SK-N-SH treated with all-trans-retinoic acid at 6 μM for 48 hours (cell line): Measurements from ENCODE around the gene CALU.

Experiments
- CSDC2 ChIP-seq: fragments of 250-450 bp; sonication (Bioruptor Pico); IDR thresholded peaks from 2 replicates; pipeline ENCODE4 v1.5.0; 2020; ENCODE audit warnings: mild to moderate bottlenecking, moderate library complexity
- POU6F1 ChIP-seq: fragments of 250-450 bp; sonication (Bioruptor Pico); IDR thresholded peaks from 2 replicates; pipeline ENCODE4 v1.8.0; 2021; ENCODE audit warnings: low read depth, mild to moderate bottlenecking, moderate library complexity, borderline replicate concordance
- RARB ChIP-seq: fragments of 250-450 bp; sonication (Bioruptor Pico); IDR thresholded peaks from 2 replicates; pipeline ENCODE4 v1.8.0; 2021; ENCODE audit warnings: mild to moderate bottlenecking, moderate library complexity
- TOX ChIP-seq: fragments of 250-450 bp; sonication (Bioruptor Pico); IDR thresholded peaks from 2 replicates; pipeline ENCODE4 v1.8.0; 2021; ENCODE audit warnings: mild to moderate bottlenecking, moderate library complexity, borderline replicate concordance
- ZC3H10 ChIP-seq: fragments of 250-450 bp; sonication (Bioruptor Pico); IDR thresholded peaks from 2 replicates; pipeline ENCODE4 v1.5.1; 2021; ENCODE audit warnings: mild to moderate bottlenecking, moderate library complexity
- ZFP3 ChIP-seq: fragments of 250-450 bp; sonication (Bioruptor Pico); IDR thresholded peaks from 2 replicates; pipeline ENCODE4 v1.5.0; 2020; ENCODE audit warnings: mild to moderate bottlenecking, moderate library complexity
- ZFP30 ChIP-seq: fragments of 450-650 bp; formaldehyde crosslinking; IDR thresholded peaks from 2 replicates; pipeline ENCODE4 v1.5.0; 2022; ENCODE audit warnings: mild to moderate bottlenecking, moderate library complexity
- ZNF70 ChIP-seq: fragments of 450-650 bp; formaldehyde crosslinking; IDR thresholded peaks from 2 replicates; pipeline ENCODE4 v1.5.0; 2020; ENCODE audit warnings: mild to moderate bottlenecking, moderate library complexity
- TF ChIP-seq, protein P1 (sequence below): fragments of 250-450 bp; sonication (Bioruptor Pico); IDR thresholded peaks from 2 replicates; pipeline ENCODE4 v1.8.0; 2020; ENCODE audit warnings: mild to moderate bottlenecking, moderate library complexity, borderline replicate concordance

DNA sequence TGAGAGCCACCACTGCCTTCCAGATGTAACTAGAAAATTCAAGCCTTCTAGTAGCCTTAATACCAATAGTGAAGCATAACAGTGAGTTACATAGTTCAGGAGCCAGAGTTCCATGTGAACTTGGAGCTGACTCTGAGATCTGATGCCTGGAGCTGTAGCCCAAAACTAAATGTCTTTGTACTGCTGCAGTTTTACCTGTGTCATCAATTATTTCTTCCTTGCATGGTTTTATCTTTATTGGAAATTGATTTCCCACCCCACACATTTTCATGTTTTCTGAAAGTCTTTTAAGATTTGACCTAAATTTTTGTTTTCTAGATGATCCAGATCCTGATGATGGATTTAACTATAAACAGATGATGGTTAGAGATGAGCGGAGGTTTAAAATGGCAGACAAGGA is 19.4 kb downstream of the CALU start:
- no peak for TF ChIP-seq TOX
- TF ChIP-seq, protein P1, sequence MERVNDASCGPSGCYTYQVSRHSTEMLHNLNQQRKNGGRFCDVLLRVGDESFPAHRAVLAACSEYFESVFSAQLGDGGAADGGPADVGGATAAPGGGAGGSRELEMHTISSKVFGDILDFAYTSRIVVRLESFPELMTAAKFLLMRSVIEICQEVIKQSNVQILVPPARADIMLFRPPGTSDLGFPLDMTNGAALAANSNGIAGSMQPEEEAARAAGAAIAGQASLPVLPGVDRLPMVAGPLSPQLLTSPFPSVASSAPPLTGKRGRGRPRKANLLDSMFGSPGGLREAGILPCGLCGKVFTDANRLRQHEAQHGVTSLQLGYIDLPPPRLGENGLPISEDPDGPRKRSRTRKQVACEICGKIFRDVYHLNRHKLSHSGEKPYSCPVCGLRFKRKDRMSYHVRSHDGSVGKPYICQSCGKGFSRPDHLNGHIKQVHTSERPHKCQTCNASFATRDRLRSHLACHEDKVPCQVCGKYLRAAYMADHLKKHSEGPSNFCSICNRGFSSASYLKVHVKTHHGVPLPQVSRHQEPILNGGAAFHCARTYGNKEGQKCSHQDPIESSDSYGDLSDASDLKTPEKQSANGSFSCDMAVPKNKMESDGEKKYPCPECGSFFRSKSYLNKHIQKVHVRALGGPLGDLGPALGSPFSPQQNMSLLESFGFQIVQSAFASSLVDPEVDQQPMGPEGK (CRISPR knock-in tag): no peak
- no peak for TF ChIP-seq CSDC2 (CRISPR knock-in tag)
- TF ChIP-seq ZFP30: no peak
- no peak for TF ChIP-seq ZNF70
- no peak for TF ChIP-seq ZC3H10
- TF ChIP-seq POU6F1 (CRISPR knock-in tag): no peak
- TF ChIP-seq ZFP3 (CRISPR knock-in tag): no peak
- no peak for TF ChIP-seq RARB (CRISPR knock-in tag)
